Hepatocyte (in vitro differentiated cells): Measurements from ENCODE around the gene ADPRH. TPM values are rescaled to one million over a fixed set of nuclear protein-coding genes. Genes with fewer than 3 reads are reported as not detected.

ENCODE experiments used
- DNase-seq: peaks from one replicate; pipeline ENCODE4 v3.0.0-alpha.2; 2016; ENCODE audit warnings: low spot score
- H2AFZ ChIP-seq: fragments of 200-600 bp; sonication (generic); 2 replicates; pipeline ENCODE4 v1.6.0; 2016; ENCODE audit warnings: antibody characterized with exemption, mild to moderate bottlenecking
- H3K27ac ChIP-seq: fragments of 200-600 bp; sonication (generic); 2 replicates; pipeline ENCODE4 v1.5.1; 2016; ENCODE audit warnings: mild to moderate bottlenecking
- H3K27me3 ChIP-seq: fragments of 200-600 bp; sonication (generic); 2 replicates; pipeline ENCODE4 v1.6.1; 2016
- H3K36me3 ChIP-seq: fragments of 200-600 bp; sonication (generic); replicated peaks from 2 replicates; pipeline ENCODE4 v1.5.1; 2016; ENCODE audit warnings: low read depth; ENCODE audit not compliant: insufficient read depth
- H3K4me1 ChIP-seq: fragments of 200-600 bp; sonication (generic); 2 replicates; pipeline ENCODE4 v1.5.1; 2016; ENCODE audit warnings: mild to moderate bottlenecking, moderate library complexity; ENCODE audit not compliant: insufficient read depth
- H3K4me2 ChIP-seq: fragments of 200-600 bp; sonication (generic); 2 replicates; pipeline ENCODE4 v1.6.0; 2016
- H3K4me3 ChIP-seq: fragments of 200-600 bp; sonication (generic); 2 replicates; pipeline ENCODE4 v1.5.1; 2016; ENCODE audit warnings: mild to moderate bottlenecking
- H3K79me2 ChIP-seq: fragments of 200-600 bp; sonication (generic); 2 replicates; pipeline ENCODE4 v1.6.0; 2017; ENCODE audit warnings: mild to moderate bottlenecking
- H3K9me2 ChIP-seq: fragments of 200-600 bp; sonication (generic); replicated peaks from 2 replicates; pipeline ENCODE4 v1.6.0; 2017; ENCODE audit warnings: mild to moderate bottlenecking; ENCODE audit not compliant: insufficient read depth
- H3K9me3 ChIP-seq: fragments of 200-600 bp; sonication (generic); 2 replicates; pipeline ENCODE4 v1.5.1; 2016; ENCODE audit warnings: low read depth, mild to moderate bottlenecking
- H4K20me1 ChIP-seq: fragments of 200-600 bp; sonication (generic); 2 replicates; pipeline ENCODE4 v1.6.0; 2016; ENCODE audit warnings: mild to moderate bottlenecking; ENCODE audit not compliant: insufficient read depth, poor library complexity, severe bottlenecking
- CTCF ChIP-seq: fragments of 200-600 bp; sonication (generic); IDR thresholded peaks from 2 replicates; pipeline ENCODE4 v1.5.1; 2016; ENCODE audit warnings: antibody characterized with exemption, mild to moderate bottlenecking; ENCODE audit not compliant: poor library complexity
- EZH2 ChIP-seq: fragments of 200-600 bp; sonication (generic); IDR thresholded peaks from 2 replicates; pipeline ENCODE4 v1.6.1; 2016; ENCODE audit warnings: antibody characterized with exemption, mild to moderate bottlenecking, borderline replicate concordance
- EZH2phosphoT487 ChIP-seq: fragments of 200-600 bp; sonication (generic); IDR thresholded peaks from one replicate; pipeline ENCODE4 v1.6.1; 2018; ENCODE audit warnings: antibody characterized with exemption, mild to moderate bottlenecking, low read depth, moderate library complexity; ENCODE audit not compliant: unreplicated experiment, severe bottlenecking
- WGBS: methylation state at CpG from one replicate; pipeline ENCODE4 v1.1.6; 2016; ENCODE audit warnings: low lambda C conversion rate; ENCODE audit errors: missing lambda C conversion rate; 5-methylcytosine and 5-hydroxymethylcytosine counted together
- polyA plus RNA-seq: library from polyadenylated mRNA; unstranded; fragments of >200 nt; fragmentation: Nextera tagmentation; extraction: Ambion mirVana; gene quantifications from 2 replicates; pipeline ENCODE4 v1.2.1, GENCODE V29; 2016
- total RNA-seq: library from RNA; depleted of rRNA; stranded (reverse); fragments of >200 nt; gene quantifications from 2 replicates; pipeline ENCODE4 v1.2.3, GENCODE V29; 2014

The ADPRH gene
- total and polyA plus RNA-seq, 2 experiments from 2014 or later = 1.5 to 1.8 TPM

- no peaks in the 10 kb centered on the region for H3K9me3 ChIP-seq
- H3K4me3 ChIP-seq = no peak overlapping the region
- no peaks in the 10 kb centered on the region for H3K4me1 ChIP-seq
- WGBS = 67% methylated on average over 5 of the region's 5 CpGs
- H3K36me3 ChIP-seq = no peaks in the 10 kb centered on the region
- no peak overlapping the region for H3K4me2 ChIP-seq
- no peak for DNase-seq
- TF ChIP-seq EZH2phosphoT487 (no peak), EZH2 (no peak), CTCF (no peak)
- no peaks in the 10 kb centered on the region for H3K27me3 ChIP-seq
- H3K79me2 ChIP-seq = no peaks in the 10 kb centered on the region
- H2AFZ ChIP-seq = no peak overlapping the region
- H4K20me1 ChIP-seq = no peaks in the 10 kb centered on the region
- H3K9me2 ChIP-seq = no peaks in the 10 kb centered on the region
- H3K27ac ChIP-seq = no peak overlapping the region
Observed at GRCh38 chr3:119553823-119554415, 25.4 kb upstream of the ADPRH start.

GRCh38 chr3:119555309-119555735, 24.0 kb upstream of the ADPRH start:
- no peaks in the 10 kb centered on the region for H3K9me3 ChIP-seq

GRCh38 chr3:119555929-119556328, 23.4 kb upstream of the ADPRH start:
- 0% methylated on average over 1 of the region's 1 CpG for WGBS
- TF ChIP-seq EZH2 (no peak), EZH2phosphoT487 (no peak), CTCF (no peak)
- Histone ChIP-seq H3K9me3 (no peaks in the 10 kb centered on the region), H3K4me1 (no peaks in the 10 kb centered on the region), H3K36me3 (no peaks in the 10 kb centered on the region), H3K79me2 (no peaks in the 10 kb centered on the region), H2AFZ (no peak overlapping the region), H4K20me1 (no peaks in the 10 kb centered on the region), H3K27ac (no peak overlapping the region), H3K27me3 (no peaks in the 10 kb centered on the region), H3K4me3 (no peak overlapping the region), H3K9me2 (no peaks in the 10 kb centered on the region), H3K4me2 (no peak overlapping the region)
- no peak for DNase-seq

More at GRCh38 chr3:119555309-119555735, 24.0 kb upstream of the ADPRH start:
- Histone ChIP-seq H3K27ac (no peak overlapping the region), H3K4me2 (no peak overlapping the region), H4K20me1 (no peaks in the 10 kb centered on the region), H3K4me3 (no peak overlapping the region), H3K79me2 (no peaks in the 10 kb centered on the region), H3K4me1 (no peaks in the 10 kb centered on the region), H2AFZ (no peak overlapping the region), H3K36me3 (no peaks in the 10 kb centered on the region), H3K27me3 (no peaks in the 10 kb centered on the region), H3K9me2 (no peaks in the 10 kb centered on the region)
- no peak for DNase-seq
- TF ChIP-seq EZH2phosphoT487 = no peak
- TF ChIP-seq CTCF = no peak
- TF ChIP-seq EZH2 = no peak
- WGBS = 74% methylated on average over 4 of the region's 4 CpGs
